GM19455 (cell line): Measurements from ENCODE around the gene FRMD1.

Experiments
- ATAC-seq: cut with Tn5 transposase; IDR thresholded peaks from one replicate; pipeline ENCODE4 v1.9.1; 2021; ENCODE audit not compliant: unreplicated experiment

Gene FRMD1

DNA sequence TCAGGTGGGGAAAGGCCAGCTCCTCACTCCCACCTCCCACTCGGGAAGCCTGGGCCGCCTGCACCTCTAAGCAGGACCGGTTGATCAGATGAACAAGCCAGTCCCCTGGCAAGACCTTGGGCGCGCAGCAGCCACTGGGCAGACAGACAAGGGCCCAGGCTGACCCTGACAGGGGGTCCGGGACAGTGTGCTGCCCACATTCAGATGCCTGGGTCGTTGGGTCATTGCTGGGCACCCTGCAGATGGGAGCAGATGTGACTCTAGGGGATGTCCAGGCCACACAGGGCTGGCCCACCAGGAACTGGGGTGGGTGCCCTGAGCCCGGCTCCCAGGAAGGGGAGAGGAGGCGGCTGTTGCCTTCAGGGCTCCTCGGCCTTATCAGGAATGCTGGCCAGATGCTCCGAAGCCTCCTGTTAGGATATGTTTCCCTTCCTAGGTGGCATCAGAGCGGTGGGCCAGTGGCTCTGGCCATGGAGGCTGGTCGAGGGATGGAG, 17.3 kb upstream of the FRMD1 start:
- no peak for ATAC-seq

DNA sequence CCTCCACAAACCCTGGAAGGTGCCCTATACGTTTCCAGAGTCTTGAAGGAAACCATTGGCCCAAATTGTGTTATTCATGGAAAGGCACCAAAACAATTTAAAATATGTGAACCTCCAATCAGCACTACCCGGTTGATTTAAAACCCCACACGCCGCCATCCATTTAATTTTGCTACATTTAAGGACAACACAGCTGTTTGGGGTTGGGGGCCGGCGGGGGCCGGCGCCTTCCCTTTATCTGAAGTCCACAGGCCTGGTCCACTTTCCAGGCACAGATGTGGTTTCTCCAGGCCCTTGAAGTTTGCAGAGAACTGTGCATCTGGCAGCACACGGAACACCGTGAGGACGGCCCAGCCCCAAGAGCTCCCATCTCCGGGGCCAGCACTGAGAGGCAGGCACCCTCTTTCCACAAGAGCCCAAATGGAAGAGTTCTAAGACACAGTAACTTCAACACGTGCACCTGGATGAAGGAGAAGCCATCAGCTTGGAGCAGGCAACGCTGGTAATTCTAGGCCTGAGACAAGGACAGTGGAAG, 16.8 kb upstream of the FRMD1 start:
- ATAC-seq: no peak

DNA sequence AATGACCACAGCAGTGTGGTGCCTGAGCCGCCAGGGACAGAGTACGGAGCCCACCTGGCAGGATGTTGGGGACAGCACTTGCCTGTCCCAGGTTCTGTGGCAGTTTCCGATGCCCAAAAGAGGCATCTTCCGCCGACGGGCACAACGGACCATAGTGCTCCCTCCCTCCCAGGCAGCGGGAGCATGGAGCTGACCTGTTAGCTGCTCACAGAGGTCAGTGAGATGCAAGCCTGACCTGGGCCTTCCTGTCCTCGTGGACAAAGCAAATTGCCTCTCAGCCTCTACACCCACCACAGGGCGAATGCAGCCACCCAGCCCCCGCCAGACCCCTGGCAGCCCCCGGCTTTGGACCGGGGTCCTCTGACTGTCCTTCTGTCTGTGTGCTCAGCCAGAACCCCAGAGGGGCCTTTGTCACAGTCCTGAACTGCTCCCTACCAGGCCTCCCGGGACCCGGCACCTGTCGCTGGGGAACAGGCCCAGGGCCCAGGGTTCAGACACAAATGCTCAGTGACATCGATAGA, 16.2 kb upstream of the FRMD1 start:
- ATAC-seq: no peak

DNA sequence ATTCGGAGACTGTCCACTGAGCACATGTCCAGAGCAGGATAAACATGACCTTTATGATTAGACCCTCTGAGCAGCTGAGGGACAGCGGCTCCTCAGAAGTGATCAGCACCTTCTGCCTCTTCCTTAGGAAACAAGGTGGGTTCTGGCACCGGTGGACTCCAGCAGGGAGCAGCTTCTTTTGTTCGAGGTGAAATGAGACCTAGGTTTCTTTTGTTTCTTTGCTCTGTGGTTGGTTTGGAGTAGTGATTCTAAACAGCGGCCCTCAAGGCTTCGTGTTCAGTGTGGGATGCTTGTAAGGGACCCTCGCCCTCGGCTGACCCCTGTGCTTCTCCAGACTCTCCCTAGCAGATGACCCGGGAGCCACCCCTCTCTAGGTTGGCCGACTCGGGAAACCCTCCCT, 14.6 kb upstream of the FRMD1 start:
- no peak for ATAC-seq

DNA sequence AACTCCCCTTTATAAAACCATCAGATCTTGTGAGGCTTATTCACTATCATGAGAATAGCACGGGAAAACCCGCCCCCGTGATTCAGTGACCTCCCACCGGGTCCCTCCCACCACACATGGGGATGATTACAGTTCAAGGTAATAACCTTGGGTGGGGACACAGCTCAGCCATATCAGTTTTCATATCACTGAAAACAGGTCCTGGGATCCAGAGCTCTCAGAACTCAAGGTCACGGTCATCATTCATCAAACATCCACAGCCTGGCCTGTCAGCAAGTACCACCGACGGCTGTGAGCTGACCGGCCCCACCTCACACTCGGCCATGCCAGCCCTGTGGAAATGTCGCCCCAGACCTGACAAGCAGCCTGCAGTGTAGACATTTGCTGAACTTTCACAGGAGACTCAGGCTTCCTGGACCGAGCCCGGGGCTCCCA, 14.1 kb upstream of the FRMD1 start:
- ATAC-seq: no peak

DNA sequence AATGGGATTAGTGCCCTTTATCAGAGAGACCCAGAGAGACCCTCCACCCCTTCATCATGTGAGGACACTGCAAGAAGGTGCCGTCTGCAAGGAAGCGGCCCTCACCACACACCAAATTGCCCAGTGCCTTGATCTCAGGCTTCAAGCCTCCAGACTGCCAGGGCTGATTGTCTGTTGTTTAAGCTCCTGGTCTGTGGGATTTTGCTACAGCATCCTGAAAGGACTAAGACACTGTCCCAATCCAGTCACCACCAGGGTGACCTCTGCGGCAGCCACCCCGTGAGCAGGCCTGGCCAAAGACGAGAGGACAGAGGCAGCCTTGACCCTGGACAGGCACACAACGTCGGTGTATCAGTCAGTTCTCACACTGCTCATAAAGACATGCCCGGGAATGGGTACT, 13.5 kb upstream of the FRMD1 start:
- no peak for ATAC-seq

DNA sequence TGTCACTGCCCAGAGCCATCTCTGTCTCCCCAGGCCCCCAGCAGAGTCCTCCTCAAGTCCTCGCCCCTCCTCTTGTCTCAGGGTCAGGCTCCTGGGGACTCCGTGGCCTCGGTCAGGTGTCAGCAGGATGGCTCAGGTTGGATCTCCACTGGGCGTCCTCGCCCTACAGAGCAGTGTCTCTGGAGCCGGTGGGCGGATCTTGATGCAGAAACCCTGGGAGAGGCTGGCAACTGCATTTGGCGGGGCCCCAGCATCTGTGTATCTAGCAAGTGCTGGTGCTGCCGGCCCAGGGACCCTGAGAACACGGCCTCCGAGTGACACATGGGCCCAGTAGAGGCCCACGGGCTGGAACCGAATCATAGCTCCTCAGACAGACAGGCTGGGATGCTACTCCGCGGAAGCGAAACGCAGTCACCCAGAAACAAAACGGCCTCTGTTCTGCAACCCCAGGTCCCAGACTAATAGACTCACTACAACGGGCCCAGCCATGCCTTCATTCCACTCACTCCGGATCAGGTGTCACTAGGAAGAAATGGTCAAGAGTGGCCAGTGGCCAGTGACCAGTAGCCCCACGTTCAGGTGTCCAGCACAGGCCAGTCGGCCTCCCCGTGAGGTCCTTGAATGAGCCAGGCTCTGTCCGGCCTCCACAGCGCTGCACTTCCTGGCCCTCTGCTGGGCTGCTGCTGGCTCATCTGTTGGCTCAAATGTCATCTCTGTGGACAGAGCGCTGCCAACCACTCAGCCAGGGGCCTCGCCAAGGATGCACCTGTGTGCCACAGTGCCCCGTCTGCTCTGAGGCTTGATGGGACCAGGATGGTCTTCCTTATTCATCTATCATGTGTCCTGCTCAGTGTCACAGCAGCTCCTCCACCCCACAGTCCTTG, 12.6 kb upstream of the FRMD1 start:
- ATAC-seq: no peak

DNA sequence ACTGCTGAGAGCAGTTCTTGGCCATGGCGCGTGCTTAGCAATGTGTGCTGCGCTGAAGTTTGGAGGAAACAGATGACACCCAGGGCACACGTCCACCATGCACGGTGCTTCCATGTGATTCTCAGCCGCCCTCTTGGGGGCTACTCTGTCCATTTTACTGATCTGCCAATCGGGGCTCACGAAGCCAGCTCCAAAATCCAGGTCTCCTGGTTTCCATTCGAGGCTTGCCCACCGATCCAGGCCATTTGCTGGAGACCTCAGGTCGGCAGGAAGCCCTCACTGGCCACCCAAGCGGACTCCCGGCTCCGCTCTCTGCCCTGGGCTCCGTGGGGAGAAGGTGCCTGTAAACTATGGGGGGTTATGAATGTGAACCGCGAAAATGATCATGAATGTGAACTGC, 11.7 kb upstream of the FRMD1 start:
- no peak for ATAC-seq

DNA sequence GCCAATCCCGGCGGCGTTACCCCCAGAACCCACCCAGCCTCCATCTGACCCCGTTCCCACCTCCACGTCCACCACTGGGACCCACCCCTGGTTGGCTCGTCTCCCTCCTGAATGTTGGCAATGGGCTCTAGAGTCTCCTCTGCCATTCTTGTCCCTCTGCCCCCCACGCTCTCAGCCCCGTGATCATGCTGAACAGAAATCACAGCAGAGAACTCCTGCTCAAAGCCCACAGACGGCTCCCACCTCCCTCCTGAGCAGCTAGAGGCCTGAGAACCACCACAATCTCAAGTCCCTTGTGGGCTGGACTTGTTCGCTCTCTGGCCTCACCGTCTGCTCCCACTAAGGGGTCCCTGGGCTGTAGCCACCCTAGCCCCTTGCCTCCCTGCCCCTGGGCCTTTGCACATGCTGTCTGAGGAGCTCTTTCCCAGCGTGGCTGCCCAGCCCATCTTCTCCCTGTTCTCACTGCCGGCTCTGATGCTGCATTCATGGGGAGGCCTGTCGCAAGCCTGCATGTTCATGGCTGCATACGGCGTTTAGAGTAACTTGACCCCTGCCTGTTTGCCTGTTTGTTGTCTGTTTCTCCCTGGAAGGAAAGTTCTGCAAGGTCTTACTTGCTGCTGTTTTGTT, 11.2 kb upstream of the FRMD1 start:
- ATAC-seq: no peak

DNA sequence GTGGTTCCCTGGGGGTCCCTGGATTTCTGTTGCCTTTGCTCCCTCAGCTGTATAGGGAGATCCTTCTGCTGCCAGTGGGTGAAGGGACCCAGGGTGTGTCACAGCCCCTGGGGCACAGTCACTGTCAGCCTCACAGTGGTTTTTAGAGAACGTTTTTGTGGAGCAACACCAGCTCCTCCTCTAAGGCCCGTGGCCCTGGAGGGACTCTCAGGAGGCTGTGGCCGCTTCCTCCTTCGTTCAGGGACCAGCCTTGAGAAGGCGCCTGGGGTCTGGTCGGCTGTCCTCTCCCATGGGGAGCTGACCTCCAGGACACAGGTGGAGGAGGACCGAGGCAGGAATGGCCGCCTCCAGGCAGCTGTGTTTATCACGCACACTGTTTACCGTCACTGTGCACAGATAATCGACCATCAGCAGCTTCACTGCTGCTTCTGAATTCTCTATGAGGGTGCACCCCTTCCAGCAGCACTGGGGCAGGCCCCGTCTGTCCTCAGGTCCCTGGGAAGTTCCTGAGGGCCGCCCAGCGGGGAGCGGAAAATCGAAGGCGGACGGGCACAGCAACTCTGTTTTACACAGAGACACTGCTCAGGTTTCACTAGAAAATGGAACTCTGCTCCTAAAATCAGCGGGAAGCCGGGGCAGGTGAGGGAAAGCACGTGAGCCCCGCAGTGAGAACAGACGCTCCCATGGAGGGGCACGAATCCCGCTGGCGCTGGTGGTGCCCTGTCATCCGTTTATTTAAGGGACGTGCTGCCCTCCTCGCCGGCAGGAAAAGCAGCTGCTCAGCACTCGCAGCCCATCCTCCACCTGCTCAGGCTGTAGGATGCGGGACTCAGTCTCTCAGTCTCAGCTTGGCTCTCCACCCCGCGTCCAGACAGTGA, 10.4 kb upstream of the FRMD1 start:
- no peak for ATAC-seq

DNA sequence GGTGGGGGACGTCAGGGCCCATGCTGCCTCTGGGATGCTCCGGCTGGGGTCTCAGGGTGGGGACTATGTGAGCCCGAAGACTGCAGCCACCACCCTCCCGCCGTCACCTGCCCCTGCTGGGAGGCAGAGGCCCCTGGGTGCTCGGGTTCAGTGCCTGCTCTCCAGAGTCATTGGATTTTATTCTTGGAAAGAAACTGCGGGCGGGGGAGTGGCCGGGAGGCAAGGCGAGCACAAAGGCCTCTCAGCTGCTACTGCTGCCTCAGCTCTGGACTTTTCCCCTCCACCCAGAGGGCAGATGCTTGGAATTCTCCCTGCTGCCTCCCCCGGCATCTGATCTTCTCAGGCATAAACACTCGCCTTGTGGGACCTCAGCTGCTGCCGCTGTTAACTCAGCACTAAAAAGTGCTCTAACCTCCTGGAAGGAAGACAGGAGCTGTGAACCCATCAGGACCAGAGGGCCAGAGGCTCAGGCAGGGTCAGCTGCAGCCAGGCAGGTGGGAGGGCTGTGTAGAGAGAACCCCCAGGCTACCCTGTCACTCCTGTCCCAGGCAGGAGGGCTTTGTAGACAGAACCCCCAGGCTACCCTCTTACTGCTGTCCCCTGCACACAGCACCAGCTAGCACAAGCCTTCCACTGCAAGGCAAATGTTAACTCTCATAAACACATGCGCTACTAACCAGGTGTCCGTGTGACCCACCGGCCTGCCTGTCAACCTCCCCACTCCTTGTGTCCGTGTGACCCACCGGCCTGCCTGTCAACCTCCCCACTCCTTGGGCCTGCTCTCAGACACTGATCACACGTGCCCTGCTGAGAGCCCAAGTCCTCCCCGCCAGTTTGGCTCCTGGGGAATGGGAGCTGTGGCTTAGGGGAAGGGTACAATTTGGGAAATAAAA, 9.4 kb upstream of the FRMD1 start:
- no peak for ATAC-seq

DNA sequence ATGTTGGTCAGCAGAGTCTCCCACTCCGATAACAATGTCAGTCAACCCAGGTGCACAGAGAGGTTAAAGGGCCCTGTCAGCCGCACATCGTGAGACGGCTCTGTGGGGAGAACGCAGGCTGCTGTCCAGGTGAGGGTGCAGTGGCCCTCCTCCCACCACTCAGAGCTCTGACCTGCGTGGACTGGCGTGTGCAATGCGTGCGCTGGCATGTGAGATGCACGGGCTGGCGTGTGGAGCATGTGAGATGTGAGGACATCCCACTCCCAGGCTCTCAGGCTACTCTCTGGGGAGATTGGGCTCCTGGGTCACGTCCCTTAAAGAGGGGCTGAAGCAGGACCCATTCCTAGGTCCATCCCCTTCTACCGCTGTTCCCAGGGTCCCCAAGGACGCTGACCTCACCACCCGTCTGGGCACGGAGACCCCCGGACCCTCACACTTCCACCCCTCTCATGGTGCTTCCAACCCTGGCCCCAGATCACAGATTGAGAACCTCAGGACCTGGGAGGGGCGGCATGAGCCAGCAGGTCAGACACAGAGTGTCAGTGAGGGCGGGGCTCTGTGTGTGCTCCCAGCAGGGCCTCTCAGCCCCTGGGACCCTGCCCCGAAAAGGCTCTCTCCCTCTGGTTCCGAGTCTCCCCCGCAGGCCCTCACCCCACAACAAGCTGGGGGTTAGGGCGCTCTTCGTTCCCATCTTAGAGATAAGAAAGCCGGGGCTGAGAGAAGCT, 8.6 kb upstream of the FRMD1 start:
- ATAC-seq: no peak

DNA sequence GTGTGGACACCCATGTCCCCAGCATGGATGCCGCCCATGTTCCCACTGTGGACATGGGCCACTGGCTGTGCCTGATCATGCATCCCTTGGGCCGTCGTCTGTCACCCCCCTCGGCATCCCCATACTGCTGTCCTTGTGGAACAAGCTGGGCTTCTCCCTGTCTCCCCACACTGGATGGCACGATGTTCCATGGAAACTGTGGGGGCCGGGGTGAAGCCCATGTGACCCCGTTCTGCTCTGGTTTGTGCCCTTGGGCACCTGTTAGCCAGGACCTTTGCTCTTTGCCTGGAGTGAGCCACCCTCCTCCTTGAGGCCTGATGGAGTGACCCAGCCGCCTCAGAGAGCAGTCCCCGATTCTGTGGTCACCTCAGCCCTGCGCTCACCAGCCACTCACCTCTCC, 7.6 kb upstream of the FRMD1 start:
- no peak for ATAC-seq

DNA sequence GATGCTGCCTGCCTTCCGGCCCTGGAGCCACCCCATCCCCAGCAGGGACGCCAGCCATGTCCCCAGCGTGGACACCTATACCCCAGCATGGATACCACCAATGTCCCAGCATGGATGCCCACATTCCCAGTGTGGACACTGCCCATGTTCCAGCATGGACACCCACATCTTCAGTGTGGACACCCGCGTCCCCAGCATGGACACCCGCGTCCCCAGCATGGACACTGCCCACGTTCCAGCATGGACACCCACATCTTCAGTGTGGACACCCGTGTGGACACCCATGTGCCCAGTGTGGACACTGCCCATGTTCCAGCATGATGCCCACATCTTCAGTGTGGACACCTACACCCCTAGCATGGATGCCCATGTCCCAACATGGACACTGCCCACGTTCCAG, 7.1 kb upstream of the FRMD1 start:
- ATAC-seq: no peak

DNA sequence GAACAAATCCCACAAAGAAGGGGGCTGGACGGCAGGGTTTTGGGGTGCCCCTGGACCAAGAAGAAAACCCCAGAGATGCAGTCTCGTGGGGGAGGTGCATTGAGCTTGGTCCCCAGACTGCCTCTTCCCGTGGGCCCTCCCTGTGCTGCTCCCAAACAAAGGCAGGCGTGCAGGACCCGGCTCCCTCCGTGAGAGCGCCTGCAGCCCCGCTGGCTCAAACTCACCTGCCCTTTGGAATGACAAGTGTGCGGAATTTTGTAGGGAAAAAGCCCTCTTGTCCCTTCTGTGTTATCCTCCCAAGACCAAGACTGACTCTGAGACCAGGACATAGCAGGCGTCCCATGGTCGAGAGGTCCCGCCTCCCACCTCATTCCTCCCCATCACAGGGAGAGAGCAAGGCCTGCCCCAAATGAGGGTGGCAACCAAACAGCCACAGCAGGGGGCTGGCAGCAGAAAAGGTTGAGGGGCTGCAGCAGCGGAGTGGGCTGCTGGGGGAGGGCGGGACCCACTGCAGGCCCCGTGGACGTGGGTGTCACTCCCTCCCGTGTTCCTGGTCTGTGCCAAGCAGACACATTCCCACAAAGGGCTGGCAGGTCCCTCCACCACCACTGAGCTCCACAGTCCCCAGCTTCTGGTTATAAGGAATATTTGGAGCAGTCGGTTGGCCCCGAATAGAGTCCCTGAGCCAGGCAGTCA, 5.6 kb upstream of the FRMD1 start:
- ATAC-seq: no peak

DNA sequence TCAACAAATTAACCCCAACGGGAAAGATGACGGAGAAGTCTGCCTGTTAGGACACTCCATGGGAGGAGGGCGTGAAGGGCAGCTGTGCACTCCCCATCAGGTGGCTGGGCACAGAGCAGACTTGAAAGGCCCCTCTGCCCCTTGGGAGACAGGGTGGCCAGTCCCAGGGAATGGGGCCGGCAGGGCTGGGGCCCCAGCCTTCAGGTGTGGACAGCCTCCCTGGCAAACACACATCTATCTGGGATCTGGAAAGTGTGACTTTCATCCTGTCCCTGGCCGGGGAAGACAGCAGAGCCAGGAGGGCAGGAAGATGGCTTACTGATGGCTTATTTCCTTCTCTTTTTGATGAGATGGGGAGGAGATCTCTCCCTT, 4.5 kb upstream of the FRMD1 start:
- ATAC-seq: no peak

DNA sequence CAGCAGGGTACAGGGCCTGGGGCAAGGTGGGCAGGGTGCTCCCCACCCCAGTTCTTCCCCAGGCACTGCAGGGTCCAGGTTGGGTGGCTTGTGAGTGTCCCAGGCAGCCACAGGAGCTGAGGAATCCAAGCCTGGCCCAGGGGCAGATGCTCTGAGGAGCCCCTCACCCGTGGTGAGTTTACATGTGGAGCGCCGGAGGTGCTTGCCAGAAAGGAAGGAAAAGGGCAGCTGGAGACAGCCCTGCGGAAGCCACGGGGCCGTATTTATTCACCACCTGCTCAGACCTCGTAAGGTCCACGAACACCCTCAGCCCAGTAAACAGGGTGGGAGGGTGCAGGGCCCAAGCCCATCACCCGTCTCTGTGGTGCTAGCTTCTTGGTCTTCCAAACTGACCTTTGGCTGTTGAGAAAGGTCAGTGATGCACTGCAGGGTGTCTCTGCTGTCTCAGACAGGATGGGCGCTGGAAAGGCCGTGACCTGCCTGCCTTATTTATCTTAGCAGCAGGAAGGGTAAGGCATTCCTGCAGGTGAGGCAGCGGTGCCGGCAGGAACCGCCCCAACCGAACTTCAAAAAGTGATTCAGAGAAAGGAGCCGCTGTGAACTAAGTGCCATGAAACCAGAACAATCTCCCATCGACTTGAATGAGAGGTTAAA, 4.0 kb upstream of the FRMD1 start:
- ATAC-seq: no peak

DNA sequence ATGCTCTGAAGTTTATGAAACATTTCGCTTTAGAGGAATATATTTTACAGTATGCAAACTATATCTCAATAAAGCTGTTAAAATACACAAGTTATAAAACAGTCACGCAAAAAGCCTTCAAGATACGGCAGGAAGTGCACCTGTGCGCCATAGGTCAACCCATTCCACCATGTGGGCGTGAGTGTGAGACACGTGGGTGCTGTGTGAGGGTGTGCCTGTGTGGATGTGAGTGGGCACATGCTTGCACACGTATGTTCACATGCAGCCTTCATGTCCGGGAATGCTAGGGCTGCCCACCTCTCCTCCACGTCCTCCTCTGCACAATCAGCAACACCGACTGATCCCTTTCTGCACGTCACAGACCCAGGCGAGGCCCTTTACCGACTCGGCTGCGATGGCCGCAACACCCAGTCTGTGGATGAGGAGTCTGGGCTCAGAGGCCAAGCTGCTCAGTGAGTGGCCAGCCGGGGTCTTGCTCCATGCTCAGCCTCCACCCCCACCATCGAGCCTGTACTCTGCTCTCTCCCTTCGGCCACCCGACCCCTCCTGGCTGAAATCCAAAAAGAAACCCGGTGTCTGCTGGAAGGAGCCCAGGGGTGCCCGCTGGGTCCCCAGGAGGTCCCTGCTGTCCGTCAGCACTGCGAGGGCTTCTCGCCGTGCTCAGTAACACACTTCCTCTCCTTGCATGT, 3.0 kb upstream of the FRMD1 start:
- ATAC-seq: no peak
